A673 (cell line): ENCODE results near the gene RNF151. TPM values are rescaled to one million over a fixed set of nuclear protein-coding genes. Genes with fewer than 3 reads are reported as not detected.

Source experiments
- BruUV-seq: library from RNA; stranded (reverse); fragments of 400-500 nt; replicated peaks from 2 replicates; lab custom pipeline; 2021; lab: Mats Ljungman, UMichigan
- CTCF ChIA-PET: fragments of 300-600 bp; sonication (Branson Sonifier 250); formaldehyde crosslinking; loops from one replicate; lab custom pipeline; 2022; ENCODE audit warnings: antibody characterized with exemption; lab: Charles Lee
- POLR2A ChIA-PET: fragments of 300-600 bp; sonication (Branson Sonifier 250); formaldehyde crosslinking; loops from one replicate; lab custom pipeline; 2022; ENCODE audit warnings: antibody characterized with exemption; ENCODE audit not compliant: low non-redundant PET; lab: Charles Lee
- DNase-seq: peaks from one replicate; pipeline ENCODE4 v3.0.0-alpha.2; 2015; ENCODE audit warnings: low spot score
- H3K27ac ChIP-seq: fragments of 200-600 bp; sonication (generic); 2 replicates; pipeline ENCODE4 v1.5.1; 2016; ENCODE audit warnings: mixed run types, low read depth, mild to moderate bottlenecking, mixed read lengths, antibody characterized with exemption, low read length; ENCODE audit not compliant: poor library complexity, severe bottlenecking
- H3K27me3 ChIP-seq: fragments of 200-600 bp; sonication (generic); replicated peaks from 2 replicates; pipeline ENCODE4 v1.6.1; 2017; ENCODE audit warnings: mixed run types, low read depth, mild to moderate bottlenecking, mixed read lengths, antibody characterized with exemption, low read length; ENCODE audit not compliant: insufficient read depth, poor library complexity
- H3K36me3 ChIP-seq: fragments of 200-600 bp; sonication (generic); 2 replicates; pipeline ENCODE4 v1.6.1; 2016; ENCODE audit warnings: mixed run types, mild to moderate bottlenecking, mixed read lengths, antibody characterized with exemption, low read length; ENCODE audit not compliant: insufficient read depth, poor library complexity, severe bottlenecking
- H3K4me1 ChIP-seq: fragments of 200-600 bp; sonication (generic); 2 replicates; pipeline ENCODE4 v1.6.1; 2017; ENCODE audit warnings: mixed run types, mild to moderate bottlenecking, mixed read lengths, antibody characterized with exemption, low read length; ENCODE audit not compliant: insufficient read depth, poor library complexity, severe bottlenecking
- H3K4me3 ChIP-seq: fragments of 200-600 bp; sonication (generic); 2 replicates; pipeline ENCODE4 v1.5.1; 2016; ENCODE audit warnings: low read depth, mixed run types, mild to moderate bottlenecking, mixed read lengths, low read length; ENCODE audit not compliant: poor library complexity, severe bottlenecking
- H3K9me3 ChIP-seq: fragments of 200-600 bp; sonication (generic); 2 replicates; pipeline ENCODE4 v1.6.1; 2016; ENCODE audit warnings: mixed run types, low read depth, mild to moderate bottlenecking, mixed read lengths, antibody characterized with exemption, low read length; ENCODE audit not compliant: poor library complexity, severe bottlenecking
- CTCF ChIP-seq: fragments of 300-800, 200-600 bp; sonication (generic); conservative IDR thresholded peaks from 2 replicates; pipeline ENCODE4 v1.5.1; 2017; ENCODE audit warnings: low read depth, mild to moderate bottlenecking, antibody characterized with exemption, low read length, moderate library complexity, mixed read lengths
- EZH2 ChIP-seq: fragments of 200-600 bp; sonication (generic); IDR thresholded peaks from 2 replicates; pipeline ENCODE4 v1.6.1; 2017; ENCODE audit warnings: borderline replicate concordance, low read depth, mild to moderate bottlenecking, mixed read lengths, antibody characterized with exemption, low read length; ENCODE audit not compliant: poor library complexity, severe bottlenecking
- intact Hi-C: fragments of 100-400 bp; cut with micrococcal nuclease; formaldehyde crosslinking; loops from one replicate; pipeline ENCODE4 v1.10.0; 2022; ENCODE audit not compliant: unreplicated experiment
- total RNA-seq: library from RNA; stranded (reverse); gene quantifications from 2 replicates; pipeline ENCODE4 v1.2.3, GENCODE V29; 2021

RNF151 gene
- total RNA-seq, 1 experiment from 2014 or later: not detected

DNA sequence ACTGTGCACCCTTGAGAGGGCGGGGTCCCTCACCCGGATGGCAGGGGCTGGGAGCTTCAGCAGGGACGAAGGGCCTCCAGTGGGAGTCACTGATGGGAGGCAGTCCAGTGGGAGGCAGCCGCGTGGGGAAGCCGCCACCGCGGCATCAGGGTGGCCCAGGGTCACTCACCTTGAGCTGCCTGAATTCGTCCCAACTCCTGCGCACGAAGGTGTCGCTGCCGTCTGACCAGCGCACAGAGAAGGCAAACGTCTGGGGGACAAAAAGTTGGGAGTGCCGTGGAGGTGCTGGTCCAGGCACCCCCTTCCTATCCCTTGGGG lies 14.1 kb downstream of the RNF151 start:
- TF ChIP-seq EZH2 (no peak), CTCF (no peak)
- no peak overlapping the region for H3K27ac ChIP-seq
- peaks cover 20% of the 10 kb centered on the region for H3K36me3 ChIP-seq
- CTCF ChIA-PET: interaction anchor here (0.9 kb wide), 1 partner anchor 24 kb away, joined by 6 read pairs; no protein-coding TSS in a partner anchor
- no peaks in the 10 kb centered on the region for H3K27me3 ChIP-seq
- BruUV-seq: no TSS peak
- peaks cover 20% of the 10 kb centered on the region for H3K4me1 ChIP-seq
- no peaks in the 10 kb centered on the region for H3K9me3 ChIP-seq
- intact Hi-C loops: no loop called here
- no peak overlapping the region for H3K4me3 ChIP-seq
- POLR2A ChIA-PET: no interaction called here
- DNase-seq: no peak

- H3K4me1 ChIP-seq: peaks cover 20% of the 10 kb centered on the region
- CTCF ChIA-PET: interaction anchor here (0.7 to 0.9 kb wide), 2 partner anchors 9 to 24 kb away, joined by 3 to 6 read pairs; no protein-coding TSS in a partner anchor
- no peak within 1 kb of the TSS for H3K4me3 ChIP-seq
- DNase-seq: peak; percentile 62
- POLR2A ChIA-PET: interaction anchor here (0.6 to 0.7 kb wide), 2 partner anchors 16 to 692 kb away, joined by 4 to 5 read pairs; partner anchors contain the start of gene RPS2
- H3K27me3 ChIP-seq: no peaks in the 10 kb centered on the region
- no peaks in the 10 kb centered on the region for H3K9me3 ChIP-seq
- H3K27ac ChIP-seq: no peak within 1 kb of the TSS
- no TSS peak for BruUV-seq
- intact Hi-C loops: no loop called here
- TF ChIP-seq EZH2 (no peak), CTCF (no peak)
- H3K36me3 ChIP-seq: peaks cover 22% of the 10 kb centered on the region
These were observed 14.8 kb downstream of the RNF151 start, which contains the start of gene NOXO1 for GRCh38 chr16:1981398-1981836. Gene NOXO1 (minus strand): TSS chr16:1981469. CDS start chr16:1981179, 290 bp downstream.

- no peak overlapping the region for H3K4me3 ChIP-seq
- no TSS peak for BruUV-seq
- H3K27ac ChIP-seq: no peak overlapping the region
- POLR2A ChIA-PET: interaction anchor here (0.6 kb wide), 1 partner anchor 692 kb away, joined by 5 read pairs; no protein-coding TSS in a partner anchor
- no peaks in the 10 kb centered on the region for H3K9me3 ChIP-seq
- no peaks in the 10 kb centered on the region for H3K27me3 ChIP-seq
- CTCF ChIA-PET: interaction anchor here (0.7 kb wide), 1 partner anchor 9 kb away, joined by 3 read pairs; no protein-coding TSS in a partner anchor
- peaks cover 20% of the 10 kb centered on the region for H3K4me1 ChIP-seq
- TF ChIP-seq EZH2: no peak
- no peak for TF ChIP-seq CTCF
- no peak for DNase-seq
- peaks cover 22% of the 10 kb centered on the region for H3K36me3 ChIP-seq
- intact Hi-C loops: no loop called here
These were observed 15.4 kb downstream of the RNF151 start for GRCh38 chr16:1982013-1982433.
